NCI-H1930 (cell line): Measurements from ENCODE around the gene GRIK1.

Experiments
- DNase-seq, 2 experiments: peaks; one replicate each; lab custom pipeline; 2025; lab: John Stamatoyannopoulos, UW

GRIK1 gene

DNA sequence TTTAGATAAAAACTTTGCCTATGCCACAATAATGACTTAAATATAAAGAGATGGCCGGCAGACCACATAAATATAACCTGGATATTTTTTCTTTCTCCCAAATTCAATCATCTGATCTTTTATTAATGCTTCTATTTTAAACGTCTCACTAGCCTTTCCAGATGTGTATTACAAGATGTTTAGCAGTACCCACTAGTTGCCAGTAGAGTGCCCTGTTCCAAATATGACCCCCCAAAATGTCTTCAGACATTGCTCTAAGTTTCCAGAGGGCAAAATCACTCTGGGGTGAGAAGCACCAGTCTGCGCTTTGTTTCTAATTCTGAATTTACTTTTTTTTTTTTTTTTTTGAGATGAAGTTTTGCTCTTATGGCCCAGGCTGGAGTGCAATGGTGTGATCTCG lies 268.1 kb downstream of the GRIK1 start:
- DNase-seq, result no peak

DNA sequence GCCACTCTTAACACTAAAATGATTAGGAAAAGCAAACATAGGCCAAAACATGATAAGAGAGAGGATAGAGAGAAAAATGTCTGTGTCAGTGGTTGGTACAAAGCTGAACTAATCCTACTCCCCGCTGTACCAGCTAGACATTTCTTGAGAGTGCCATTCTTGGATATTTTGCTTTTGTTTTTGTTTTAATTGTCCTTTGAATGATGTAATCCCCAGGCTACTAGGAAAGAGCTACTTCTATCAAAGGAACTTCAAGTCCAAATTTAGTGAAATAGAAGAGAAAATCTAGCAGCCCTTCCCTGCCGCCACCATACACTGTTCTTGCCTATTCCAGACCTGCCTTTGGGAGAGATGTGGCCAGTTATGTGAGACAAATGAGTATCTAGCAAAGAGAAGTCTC lies 269.6 kb downstream of the GRIK1 start:
- no peak for DNase-seq

- DNase-seq, result no peak
These were observed 270.4 kb downstream of the GRIK1 start for GRCh38 chr21:29669416-29669815.

DNA sequence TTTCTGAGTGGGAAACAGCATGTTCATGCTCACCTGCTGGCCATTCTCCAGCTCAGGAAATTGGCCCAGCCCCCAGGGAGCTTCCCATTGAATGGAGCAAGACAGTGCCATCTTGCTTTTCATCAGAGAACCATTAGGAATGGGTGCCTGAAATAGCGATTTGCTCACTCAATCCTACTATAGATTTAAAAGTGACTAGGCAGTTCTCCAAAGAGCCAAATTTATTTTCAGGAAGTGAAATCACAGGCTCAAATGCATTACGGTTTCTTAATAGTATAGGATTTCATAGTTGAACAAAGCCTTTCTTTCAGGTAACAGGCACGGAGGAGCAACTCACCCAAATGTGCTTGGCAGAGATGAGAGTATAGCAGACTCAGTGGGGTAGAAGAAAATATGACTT lies 272.1 kb downstream of the GRIK1 start:
- peak in 1 of 2 experiments; percentile 44 for DNase-seq

GRCh38 chr21:29664615-29665014 lies 275.2 kb downstream of the GRIK1 start:
- DNase-seq, result no peak

DNA sequence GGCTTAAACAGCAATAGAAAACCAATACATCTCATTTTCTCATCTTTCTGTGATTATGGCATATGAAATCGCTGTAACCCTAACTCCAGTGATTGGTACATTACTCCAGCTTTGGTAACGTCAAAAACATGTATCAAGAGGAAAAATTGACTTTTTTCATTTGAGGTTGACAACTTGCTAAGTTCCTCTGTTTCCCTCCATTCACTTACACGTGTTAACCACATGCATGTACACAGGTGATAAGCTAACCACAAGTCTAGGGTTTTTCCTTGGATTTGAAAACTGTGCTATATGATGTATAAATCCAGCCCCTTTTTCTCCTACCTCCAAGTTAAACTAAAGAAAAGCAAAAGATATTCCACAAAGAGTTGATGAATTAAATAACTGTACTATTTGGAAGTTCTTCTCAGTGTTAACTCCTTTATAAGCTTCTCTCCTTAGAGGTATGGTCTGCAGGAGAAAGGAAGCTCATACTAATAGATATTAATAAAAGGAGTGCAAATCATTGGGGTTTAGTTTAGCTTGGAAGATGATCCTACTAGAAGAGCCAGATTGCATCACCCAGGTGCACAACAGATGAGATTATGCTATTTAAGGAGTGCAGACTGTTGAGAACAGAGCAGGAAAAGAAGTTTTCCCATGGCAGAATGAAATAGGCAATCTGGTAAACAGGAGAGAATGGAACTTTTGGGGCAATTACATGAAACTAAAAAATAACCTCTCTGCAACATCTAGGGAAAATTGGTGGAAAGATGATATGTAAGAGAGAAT lies 277.9 kb downstream of the GRIK1 start:
- no peak for DNase-seq

- no peak for DNase-seq
These were observed 279.6 kb downstream of the GRIK1 start for GRCh38 chr21:29660047-29660720.

DNA sequence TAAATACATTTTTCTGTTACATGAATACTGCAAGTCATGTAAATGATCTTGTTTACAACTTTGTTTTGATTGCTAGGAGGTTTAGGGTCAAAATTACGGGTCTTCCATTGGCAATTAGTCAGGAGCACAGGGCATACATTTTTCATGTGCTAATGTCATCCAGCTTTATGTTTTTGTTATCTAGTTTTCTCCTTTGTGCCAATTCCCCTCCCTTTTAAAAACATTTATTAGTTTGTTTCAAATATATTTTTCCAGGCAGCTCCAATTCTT lies 280.9 kb downstream of the GRIK1 start:
- DNase-seq, result no peak

DNA sequence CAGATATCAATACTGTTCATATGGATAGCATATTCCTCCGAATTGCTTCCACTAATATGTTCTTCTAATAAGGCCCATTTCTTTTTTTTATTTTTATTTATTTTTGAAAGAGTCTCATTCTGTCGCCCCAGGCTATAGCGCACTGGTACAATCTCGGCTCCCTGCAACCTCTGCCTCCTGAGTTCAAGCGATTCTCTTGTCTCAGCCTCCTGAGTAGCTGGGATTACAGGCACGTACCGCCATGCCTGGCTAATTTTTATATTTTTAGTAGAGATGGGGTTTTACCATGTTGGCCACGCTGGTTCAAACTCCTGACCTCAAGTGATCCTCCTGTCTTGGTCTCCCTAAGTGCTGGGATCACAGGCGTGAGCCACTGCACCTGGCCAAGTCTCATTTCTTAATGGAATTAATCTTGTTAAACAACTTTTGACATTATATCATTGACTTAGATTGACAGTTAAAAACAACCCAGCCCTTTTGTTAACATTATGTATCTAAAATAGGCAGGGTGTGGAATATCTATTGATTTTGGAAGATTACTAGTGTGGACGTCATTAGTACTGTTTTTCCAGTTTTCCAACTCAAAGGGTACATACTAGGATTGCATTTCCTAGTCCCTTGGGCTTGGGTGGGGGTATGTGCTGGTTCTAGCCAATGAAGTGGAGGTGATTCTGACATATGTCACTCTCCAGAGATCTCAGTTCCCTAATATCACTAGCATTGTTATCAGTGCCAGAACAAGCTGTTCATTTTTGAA lies 281.4 kb downstream of the GRIK1 start:
- no peak for DNase-seq

DNA sequence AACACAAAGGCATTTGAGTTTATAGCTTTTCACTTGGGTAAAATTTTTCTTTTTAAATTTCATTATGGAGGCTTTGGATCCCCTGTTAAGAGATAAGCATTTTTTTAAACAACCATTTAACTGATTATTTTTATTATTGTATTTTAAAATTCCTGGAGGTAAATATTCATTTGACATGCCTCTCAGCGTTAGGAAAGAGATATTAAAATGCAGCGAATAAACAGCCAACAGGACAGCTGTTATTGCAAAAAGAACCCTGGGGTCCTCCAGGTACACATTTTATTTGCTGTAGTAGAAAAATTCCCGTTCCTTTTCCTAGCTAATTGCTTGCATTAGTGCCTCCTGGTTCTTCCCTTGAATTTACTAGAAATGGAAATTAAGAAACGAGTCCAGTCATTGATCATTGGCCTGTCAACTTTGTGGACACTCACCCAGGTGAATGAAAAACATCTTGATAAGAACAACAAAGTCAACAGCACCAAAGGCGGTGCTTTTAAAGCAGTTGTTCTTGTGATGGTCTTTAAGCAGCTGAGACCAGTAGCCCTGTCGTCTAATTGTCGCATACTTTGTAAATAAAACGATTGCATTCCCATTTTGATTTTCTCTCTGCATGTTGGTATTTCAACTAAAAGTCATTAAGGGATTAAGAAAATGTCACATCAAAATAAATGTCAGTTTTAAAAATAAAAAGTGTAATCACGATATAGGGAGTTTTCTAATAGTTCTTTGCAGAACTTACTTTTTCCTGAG lies 282.4 kb downstream of the GRIK1 start:
- DNase-seq, result no peak

- no peak for DNase-seq
These were observed 283.1 kb downstream of the GRIK1 start for GRCh38 chr21:29656504-29657239.

DNA sequence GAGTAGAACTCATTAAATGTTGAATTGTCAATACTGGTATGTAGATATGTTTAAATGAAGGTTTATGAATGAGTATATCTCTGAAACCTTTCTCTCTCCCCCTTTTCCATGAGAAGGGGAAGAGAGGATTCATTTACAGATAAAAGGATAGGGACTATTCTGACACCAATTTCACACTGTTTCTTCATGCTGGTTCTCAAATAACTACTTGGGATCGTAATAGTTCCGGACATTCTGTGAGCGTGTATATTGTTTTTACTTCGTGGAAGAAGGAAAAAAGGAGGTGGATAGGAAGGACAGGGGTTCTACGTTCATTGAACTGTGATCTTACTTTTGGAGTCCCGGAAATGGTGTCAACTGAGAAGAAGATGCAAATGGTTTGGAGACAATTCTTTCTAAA lies 284.2 kb downstream of the GRIK1 start:
- DNase-seq, result no peak

DNA sequence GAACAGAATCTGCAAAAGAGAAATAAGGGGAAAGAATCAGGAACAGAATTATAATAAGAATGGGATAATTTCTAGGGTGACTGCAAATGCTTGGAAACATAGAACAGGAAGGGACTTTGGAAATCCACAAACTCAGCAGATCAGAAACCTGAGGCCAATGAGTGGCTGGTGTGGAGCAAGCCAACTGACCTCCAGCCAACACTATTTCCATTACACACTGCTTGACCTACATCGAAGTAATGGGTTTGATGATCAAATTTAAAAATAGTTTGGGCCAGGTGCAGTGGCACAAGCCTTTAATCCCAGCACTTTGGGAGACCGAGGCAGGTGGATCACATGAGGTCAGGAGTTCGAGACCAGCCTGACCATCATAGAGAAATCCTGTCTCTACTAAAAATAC lies 284.9 kb downstream of the GRIK1 start:
- DNase-seq, result no peak

- DNase-seq, result no peak
These were observed 285.6 kb downstream of the GRIK1 start for GRCh38 chr21:29654203-29654602.

GRCh38 chr21:29650523-29651022 lies 289.2 kb downstream of the GRIK1 start:
- DNase-seq, result no peak

DNA sequence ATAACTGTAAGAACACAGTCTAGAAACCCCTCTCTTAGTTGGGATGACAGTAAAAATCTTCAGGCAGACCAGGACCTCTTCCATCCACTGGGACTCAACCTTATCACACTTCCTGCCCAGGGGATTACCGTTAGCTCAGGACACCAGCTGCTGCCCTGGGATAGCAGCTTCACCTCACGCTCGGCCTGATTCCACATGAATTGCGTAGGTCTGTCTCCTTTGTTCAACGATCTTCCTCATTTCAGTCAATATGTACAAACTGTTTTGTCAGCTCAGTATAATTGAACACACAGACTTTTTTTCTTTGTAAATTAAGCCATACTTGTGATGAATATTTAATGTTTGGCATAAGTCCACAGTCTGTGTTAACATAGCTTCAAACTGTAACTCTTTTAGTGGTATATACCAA lies 290.4 kb downstream of the GRIK1 start:
- no peak for DNase-seq

DNA sequence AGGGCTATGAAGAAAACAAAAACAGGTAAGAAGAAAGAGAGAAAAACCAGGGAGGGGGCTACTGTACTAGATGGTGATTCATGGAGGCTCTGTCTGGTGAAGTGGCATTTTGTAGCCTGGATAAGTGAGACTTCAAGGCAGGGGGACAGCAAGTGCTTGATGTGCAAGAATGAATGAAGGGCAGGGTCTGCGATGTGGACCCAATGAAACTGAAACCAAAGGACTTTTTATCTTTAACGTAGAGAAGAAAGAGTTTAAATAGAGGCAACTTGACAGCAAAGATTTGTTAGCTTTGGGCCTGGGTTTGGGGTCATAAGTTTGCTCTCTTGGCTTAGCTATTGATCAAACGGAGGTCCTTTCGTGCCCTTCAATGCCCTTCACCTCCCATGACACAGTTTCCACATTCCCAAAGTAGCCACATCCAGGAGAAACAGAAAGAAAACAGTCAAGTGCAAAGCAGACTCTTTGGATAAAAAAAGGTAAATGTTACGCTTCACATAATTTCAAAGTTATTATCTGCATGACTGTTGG lies 291.0 kb downstream of the GRIK1 start:
- no peak for DNase-seq

GRCh38 chr21:29647353-29647781 lies 292.4 kb downstream of the GRIK1 start:
- DNase-seq, result no peak

- DNase-seq, result no peak
These were observed 293.9 kb downstream of the GRIK1 start for GRCh38 chr21:29645666-29646553.

DNA sequence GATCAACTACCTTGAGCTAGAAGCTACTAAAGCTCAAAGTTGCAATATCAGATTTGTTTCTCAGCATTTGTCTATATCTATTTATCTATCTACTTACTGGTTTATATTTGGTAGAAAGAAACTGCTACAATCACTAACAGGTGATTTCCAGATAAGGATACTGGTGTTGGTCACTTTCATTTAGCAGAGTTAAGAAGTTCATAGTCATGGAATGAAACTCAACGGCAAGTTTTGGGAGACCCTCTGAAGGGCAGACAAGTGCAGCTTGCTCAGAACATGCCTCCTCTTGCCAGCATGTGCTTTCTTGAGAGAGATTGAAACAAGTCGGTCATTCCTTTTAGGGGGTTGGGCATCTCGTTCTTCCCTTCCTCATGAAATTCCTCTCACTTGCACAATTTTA lies 296.5 kb downstream of the GRIK1 start:
- DNase-seq, result no peak
